Epithelial cell of esophagus (primary cell): ENCODE measurements around the gene RARS1.

Experiments used
- DNase-seq: peaks from one replicate; pipeline ENCODE4 v3.0.0; 2010; ENCODE audit warnings: low read depth
- H3K4me3 ChIP-seq: 2 replicates; pipeline ENCODE4 v1.5.1; 2011; ENCODE audit warnings: mild to moderate bottlenecking, low read length, control low read depth
- TF ChIP-seq, protein P1 (sequence below): IDR thresholded peaks from 2 replicates; pipeline ENCODE4 v1.5.1; 2011; ENCODE audit warnings: low read depth, mild to moderate bottlenecking, low read length, control low read depth, inconsistent platforms; ENCODE audit not compliant: insufficient read depth; ENCODE audit errors: missing control alignments

Gene RARS1

GRCh38 chr5:168451565-168451964 is 34.7 kb upstream of the RARS1 start:
- no peak for DNase-seq
- no peak overlapping the region for H3K4me3 ChIP-seq
- TF ChIP-seq, protein P1, sequence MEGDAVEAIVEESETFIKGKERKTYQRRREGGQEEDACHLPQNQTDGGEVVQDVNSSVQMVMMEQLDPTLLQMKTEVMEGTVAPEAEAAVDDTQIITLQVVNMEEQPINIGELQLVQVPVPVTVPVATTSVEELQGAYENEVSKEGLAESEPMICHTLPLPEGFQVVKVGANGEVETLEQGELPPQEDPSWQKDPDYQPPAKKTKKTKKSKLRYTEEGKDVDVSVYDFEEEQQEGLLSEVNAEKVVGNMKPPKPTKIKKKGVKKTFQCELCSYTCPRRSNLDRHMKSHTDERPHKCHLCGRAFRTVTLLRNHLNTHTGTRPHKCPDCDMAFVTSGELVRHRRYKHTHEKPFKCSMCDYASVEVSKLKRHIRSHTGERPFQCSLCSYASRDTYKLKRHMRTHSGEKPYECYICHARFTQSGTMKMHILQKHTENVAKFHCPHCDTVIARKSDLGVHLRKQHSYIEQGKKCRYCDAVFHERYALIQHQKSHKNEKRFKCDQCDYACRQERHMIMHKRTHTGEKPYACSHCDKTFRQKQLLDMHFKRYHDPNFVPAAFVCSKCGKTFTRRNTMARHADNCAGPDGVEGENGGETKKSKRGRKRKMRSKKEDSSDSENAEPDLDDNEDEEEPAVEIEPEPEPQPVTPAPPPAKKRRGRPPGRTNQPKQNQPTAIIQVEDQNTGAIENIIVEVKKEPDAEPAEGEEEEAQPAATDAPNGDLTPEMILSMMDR = no peak

GRCh38 chr5:168455201-168455600 is 31.1 kb upstream of the RARS1 start:
- no peak for DNase-seq
- no peak overlapping the region for H3K4me3 ChIP-seq
- TF ChIP-seq, protein P1 = no peak

GRCh38 chr5:168457542-168457941 is 28.7 kb upstream of the RARS1 start:
- TF ChIP-seq, protein P1 = no peak
- DNase-seq = no peak
- H3K4me3 ChIP-seq = no peak overlapping the region

- TF ChIP-seq, protein P1 = no peak
- no peak for DNase-seq
- no peak overlapping the region for H3K4me3 ChIP-seq
Measured at GRCh38 chr5:168460606-168461005, 25.7 kb upstream of the RARS1 start.

DNA sequence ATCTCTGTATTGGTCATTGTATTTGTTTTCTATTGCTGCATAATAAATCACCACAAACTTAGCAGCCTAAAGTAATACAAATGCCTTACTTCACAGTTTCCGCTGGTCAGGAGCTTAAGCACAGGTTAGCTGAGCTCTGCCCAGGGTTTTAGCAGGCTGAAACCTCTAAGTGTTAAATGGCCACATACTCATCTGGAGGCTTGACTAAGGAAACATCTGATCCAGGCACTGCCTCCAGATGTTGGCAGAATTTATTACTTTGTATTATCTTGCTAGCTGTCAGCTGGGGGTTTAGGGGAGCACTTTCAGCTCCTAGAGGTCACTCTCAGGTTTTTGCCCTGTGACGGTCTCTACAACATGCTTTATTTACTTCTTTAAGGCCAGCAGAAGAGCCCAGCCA is 23.2 kb upstream of the RARS1 start:
- TF ChIP-seq, protein P1 = no peak
- no peak for DNase-seq

DNA sequence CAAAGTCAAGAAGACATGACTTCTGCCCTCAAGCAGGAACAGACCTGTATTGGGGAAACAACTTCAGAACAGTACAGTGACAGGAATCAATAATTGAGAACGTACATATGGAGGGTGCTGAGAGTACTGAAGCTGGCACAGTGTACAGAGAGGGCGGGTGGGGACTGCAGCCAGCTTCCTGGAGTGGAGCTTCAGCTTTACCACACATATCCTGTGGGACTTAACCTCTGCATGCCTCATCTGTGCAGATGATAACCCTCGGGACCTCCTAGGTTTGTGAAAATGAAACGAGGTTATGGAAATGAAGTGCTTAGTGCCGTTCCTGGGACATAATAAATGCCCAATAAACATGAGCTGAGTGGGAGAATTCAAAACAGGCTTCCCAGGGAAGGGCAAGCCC is 22.1 kb upstream of the RARS1 start:
- no peak overlapping the region for H3K4me3 ChIP-seq
- DNase-seq = no peak
- TF ChIP-seq, protein P1 = no peak

More for the DNA sequence above, 23.2 kb upstream of the RARS1 start:
- H3K4me3 ChIP-seq = no peak overlapping the region

- TF ChIP-seq, protein P1 = no peak
- no peak for DNase-seq
- no peak overlapping the region for H3K4me3 ChIP-seq
Measured at GRCh38 chr5:168464641-168465040, 21.6 kb upstream of the RARS1 start.
